H1 (cell line): ENCODE measurements around the gene IL3. TPM values are rescaled to one million over a fixed set of nuclear protein-coding genes. Genes with fewer than 3 reads are reported as not detected.

Experiments used
- CTCF ChIA-PET: fragments of 300-600 bp; sonication (Branson Sonifier 250); formaldehyde crosslinking; loops from one replicate; lab custom pipeline; 2021; ENCODE audit not compliant: partially characterized antibody; lab: Charles Lee
- POLR2A ChIA-PET: fragments of 300-600 bp; sonication (Branson Sonifier 250); formaldehyde crosslinking; loops from one replicate; lab custom pipeline; 2021; ENCODE audit warnings: inconsistent platforms; ENCODE audit not compliant: partially characterized antibody; lab: Charles Lee
- DNase-seq, 2 experiments: peaks; one replicate each; pipeline versions ENCODE4 v3.0.0 to v3.0.0-alpha.2; 2010 to 2022; ENCODE audit warnings: low spot score in 2 of 2, low read depth in 1 of 2, mixed read lengths in 1 of 2
- FAIRE-seq: peaks from 2 replicates; lab custom pipeline; 2011; peaks lifted over from hg19 to GRCh38; lab: Jason Lieb, UNC
- H2AFZ ChIP-seq: 2 replicates; pipeline ENCODE4 v1.8.1; 2012; ENCODE audit warnings: low read length, inconsistent platforms
- H2AK5ac ChIP-seq: 2 replicates; pipeline ENCODE4 v1.6.1; 2013; ENCODE audit warnings: low read depth, low read length
- H2BK120ac ChIP-seq: replicated peaks from 2 replicates; pipeline ENCODE3; 2013; ENCODE audit warnings: low read depth, low read length, inconsistent platforms
- H2BK12ac ChIP-seq: 2 replicates; pipeline ENCODE4 v1.6.1; 2013; ENCODE audit warnings: low read depth, low read length
- H2BK15ac ChIP-seq: 2 replicates; pipeline ENCODE4 v1.6.1; 2013; ENCODE audit warnings: low read length
- H2BK20ac ChIP-seq: 2 replicates; pipeline ENCODE4 v1.6.1; 2013; ENCODE audit warnings: low read length
- H2BK5ac ChIP-seq: 2 replicates; pipeline ENCODE4 v1.6.1; 2013; ENCODE audit warnings: low read depth, low read length
- H3K14ac ChIP-seq: 2 replicates; pipeline ENCODE4 v1.6.1; 2013; ENCODE audit warnings: inconsistent platforms; ENCODE audit not compliant: insufficient read length
- H3K18ac ChIP-seq: 2 replicates; pipeline ENCODE4 v1.6.1; 2013; ENCODE audit warnings: low read length; ENCODE audit errors: extremely low read depth
- H3K23ac ChIP-seq: 2 replicates; pipeline ENCODE4 v1.6.1; 2013; ENCODE audit warnings: inconsistent platforms; ENCODE audit not compliant: insufficient read length
- H3K23me2 ChIP-seq: 2 replicates; pipeline ENCODE4 v1.6.1; 2013; ENCODE audit warnings: low read depth, low read length
- H3K27ac ChIP-seq: 2 replicates; pipeline ENCODE4 v1.6.1; 2011; ENCODE audit warnings: low read depth, low read length, inconsistent platforms
- H3K27me3 ChIP-seq, 4 experiments: replicated peaks in 1 of 4; 1 replicate in 1 of 4; 2 replicates in 3 of 4; pipeline versions ENCODE4 v1.6.1 to v1.8.1; 2011 to 2013; ENCODE audit warnings: low read length in 3 of 4, mild to moderate bottlenecking in 3 of 4, inconsistent platforms in 2 of 4, mixed read lengths in 2 of 4, moderate library complexity in 1 of 4; ENCODE audit not compliant: control insufficient read depth in 3 of 4, insufficient read depth in 3 of 4; ENCODE audit errors: extremely low read depth in 1 of 4
- H3K36me3 ChIP-seq, 4 experiments: 2 replicates each; pipeline versions ENCODE4 v1.6.1 to v1.8.1; 2011 to 2013; ENCODE audit warnings: mild to moderate bottlenecking in 4 of 4, low read length in 3 of 4, moderate library complexity in 2 of 4, control low read depth in 1 of 4, inconsistent platforms in 1 of 4; ENCODE audit not compliant: insufficient read depth in 4 of 4, control insufficient read depth in 2 of 4
- H3K4ac ChIP-seq: replicated peaks from 2 replicates; pipeline ENCODE3; 2013; ENCODE audit warnings: low read length, low read depth, mixed read lengths, inconsistent platforms; ENCODE audit not compliant: insufficient read length
- H3K4me1 ChIP-seq, 4 experiments: replicated peaks in 1 of 4; 1 replicate in 1 of 4; 2 replicates in 3 of 4; pipeline versions ENCODE4 v1.6.1 to v1.8.1; 2011 to 2013; ENCODE audit warnings: low read length in 3 of 4, inconsistent platforms in 2 of 4, mixed read lengths in 1 of 4; ENCODE audit not compliant: insufficient read depth in 4 of 4, control insufficient read depth in 3 of 4
- H3K4me2 ChIP-seq, 2 experiments: 2 replicates each; pipeline versions ENCODE4 v1.6.1 to v1.8.1; 2011 to 2013; ENCODE audit warnings: low read depth in 2 of 2, low read length in 2 of 2, control low read depth in 1 of 2, inconsistent platforms in 1 of 2, mild to moderate bottlenecking in 1 of 2; ENCODE audit not compliant: insufficient read depth in 1 of 2
- H3K4me3 ChIP-seq, 4 experiments: fragments of 200-600, 300-600 bp in 1 of 4; sonication (generic), shearing (Covaris generic), sonication (Bioruptor Twin) in 1 of 4; 2 replicates each; pipeline versions ENCODE4 v1.5.1 to v1.8.1; 2011 to 2016; ENCODE audit warnings: low read length in 4 of 4, low read depth in 3 of 4, control low read depth in 2 of 4, inconsistent platforms in 2 of 4, mild to moderate bottlenecking in 2 of 4, mixed read lengths in 1 of 4, moderate library complexity in 1 of 4; ENCODE audit not compliant: insufficient read depth in 2 of 4; ENCODE audit errors: extremely low read depth in 1 of 4
- H3K56ac ChIP-seq: replicated peaks from 2 replicates; pipeline ENCODE3; 2013; ENCODE audit warnings: low read depth, mild to moderate bottlenecking, mixed read lengths, low read length, inconsistent platforms; ENCODE audit not compliant: insufficient read length
- H3K79me1 ChIP-seq: 2 replicates; pipeline ENCODE4 v1.6.1; 2013; ENCODE audit warnings: low read depth, low read length, control low read depth
- H3K79me2 ChIP-seq, 2 experiments: 2 replicates each; pipeline versions ENCODE4 v1.6.1 to v1.8.1; 2012 to 2013; ENCODE audit warnings: low read length in 2 of 2, mild to moderate bottlenecking in 2 of 2, inconsistent platforms in 1 of 2; ENCODE audit not compliant: insufficient read depth in 2 of 2, control insufficient read depth in 1 of 2
- H3K9ac ChIP-seq, 4 experiments: replicated peaks in 1 of 4; 1 replicate in 1 of 4; 2 replicates in 3 of 4; pipeline versions ENCODE4 v1.6.1 to v1.8.1; 2011 to 2013; ENCODE audit warnings: low read depth in 3 of 4, low read length in 3 of 4, control low read depth in 2 of 4, mild to moderate bottlenecking in 2 of 4, moderate library complexity in 2 of 4, inconsistent platforms in 1 of 4; ENCODE audit errors: extremely low read depth in 1 of 4
- H3K9me3 ChIP-seq, 2 experiments: 2 replicates each; pipeline versions ENCODE4 v1.6.1 to v1.8.1; 2012 to 2013; ENCODE audit warnings: mild to moderate bottlenecking in 2 of 2, moderate library complexity in 2 of 2, control low read depth in 1 of 2, inconsistent platforms in 1 of 2, low read depth in 1 of 2, low read length in 1 of 2, mixed read lengths in 1 of 2; ENCODE audit not compliant: insufficient read depth in 2 of 2
- H4K20me1 ChIP-seq, 2 experiments: replicated peaks in 1 of 2; 2 replicates each; pipeline versions ENCODE3 to v1.8.1; 2011 to 2013; ENCODE audit warnings: inconsistent platforms in 2 of 2, low read length in 2 of 2, mild to moderate bottlenecking in 1 of 2; ENCODE audit not compliant: insufficient read depth in 2 of 2, control insufficient read depth in 1 of 2
- H4K5ac ChIP-seq: 2 replicates; pipeline ENCODE4 v1.6.1; 2013; ENCODE audit warnings: low read length, low read depth, mixed read lengths, inconsistent platforms; ENCODE audit not compliant: insufficient read length
- H4K8ac ChIP-seq: 2 replicates; pipeline ENCODE4 v1.8.0; 2013; ENCODE audit warnings: mild to moderate bottlenecking, moderate library complexity, low read length, inconsistent platforms; ENCODE audit not compliant: insufficient read depth; ENCODE audit errors: extremely low read depth
- H4K91ac ChIP-seq: replicated peaks from 2 replicates; pipeline ENCODE3; 2013; ENCODE audit warnings: low read length, mixed read lengths, inconsistent platforms; ENCODE audit not compliant: insufficient read length
- ASH2L ChIP-seq: fragments of 200-600, 300-600 bp; sonication (generic); IDR thresholded peaks from one replicate; pipeline ENCODE4 v1.7.1; 2017; ENCODE audit warnings: low read length
- CHD2 ChIP-seq: IDR thresholded peaks from 2 replicates; pipeline ENCODE4 v1.6.1; 2012; ENCODE audit warnings: low read length, improper control_type of control experiment
- GTF2F1 ChIP-seq: IDR thresholded peaks from 2 replicates; pipeline ENCODE4 v1.6.1; 2012; ENCODE audit warnings: low read depth, low read length, improper control_type of control experiment, borderline replicate concordance
- NANOG ChIP-seq: IDR thresholded peaks from 2 replicates; pipeline ENCODE4 v1.6.1; 2011; ENCODE audit warnings: low read length, low read depth, mild to moderate bottlenecking, inconsistent platforms; ENCODE audit not compliant: insufficient read depth, poor library complexity, severe bottlenecking
- NRF1 ChIP-seq: IDR thresholded peaks from 2 replicates; pipeline ENCODE4 v1.6.1; 2011; ENCODE audit warnings: mild to moderate bottlenecking, low read depth, low read length, improper control_type of control experiment
- SAP30 ChIP-seq: fragments of 300-600 bp; sonication (generic); IDR thresholded peaks from 2 replicates; pipeline ENCODE4 v1.7.1; 2012; ENCODE audit warnings: low read length, moderate library complexity, mild to moderate bottlenecking, inconsistent platforms; ENCODE audit not compliant: insufficient read depth, insufficient replicate concordance
- SP1 ChIP-seq: IDR thresholded peaks from 2 replicates; pipeline ENCODE4 v1.6.1; 2011; ENCODE audit warnings: low read depth, low read length
- TAF1 ChIP-seq: IDR thresholded peaks from 2 replicates; pipeline ENCODE4 v1.6.1; 2011; ENCODE audit warnings: mild to moderate bottlenecking, low read depth, low read length
- TCF12 ChIP-seq: IDR thresholded peaks from 2 replicates; pipeline ENCODE4 v1.6.1; 2011; ENCODE audit warnings: low read depth, mild to moderate bottlenecking, low read length
- polyA plus RNA-seq, 7 experiments: library from polyadenylated mRNA; depleted of rRNA in 3 of 7; stranded (reverse) in 5 of 7; unstranded in 2 of 7; fragments of >200 nt in 5 of 7; fragments of 200-250 nt in 2 of 7; gene quantifications; 1 replicate in 5 of 7; 2 replicates in 1 of 7; 4 replicates in 1 of 7; pipeline versions ENCODE4 v1.2.1 to v1.2.3, GENCODE V29; 2011 to 2013; ENCODE audit warnings: missing spikeins in 2 of 7, mixed read lengths in 2 of 7
- total RNA-seq: library from RNA; stranded (reverse); fragmentation: NEBNext Ultra II Directional; extraction: Animal tissue kit (Norgen Biotek cat#: 25700); gene quantifications from 2 replicates; pipeline ENCODE4 v1.2.1, GENCODE V29; 2021

Gene IL3
- total and polyA plus RNA-seq, 2 of the 8 experiments (the other 6 are each of a cell fraction or from before 2014, with no cell fraction given), result not detected

DNA sequence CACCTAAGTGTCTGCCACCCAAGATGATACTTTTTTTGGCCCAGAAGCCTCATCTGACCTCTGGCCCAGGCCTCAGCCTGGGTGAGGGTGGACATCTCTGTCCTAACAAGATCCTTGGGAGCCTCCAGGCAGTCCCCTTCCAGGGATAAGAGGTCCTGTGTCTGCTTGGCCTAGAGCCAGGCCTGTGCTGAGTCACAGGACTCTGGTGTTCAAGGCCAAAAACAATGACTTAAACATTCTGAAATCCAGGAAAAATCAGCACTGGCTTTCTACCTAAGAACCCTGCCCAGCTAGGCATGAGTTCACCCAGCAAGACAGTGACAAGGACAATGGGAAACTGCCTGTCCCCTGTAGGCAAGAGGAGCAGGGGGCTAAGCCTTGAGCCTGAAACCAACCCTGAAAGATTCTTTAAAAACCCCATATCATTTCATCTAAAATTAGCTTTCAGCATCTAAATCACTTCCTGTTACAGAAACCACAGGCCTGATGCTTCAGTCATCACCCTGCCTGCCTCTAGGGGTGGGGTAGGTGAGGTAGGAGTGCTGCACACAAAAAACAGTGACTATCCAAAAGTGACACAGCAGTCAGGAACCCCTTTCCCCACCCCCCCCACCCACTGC, 43.0 kb downstream of the IL3 start:
- no peak overlapping the region for H2BK12ac ChIP-seq
- H4K20me1 ChIP-seq, result no peaks in the 10 kb centered on the region
- H2AFZ ChIP-seq, result no peak overlapping the region; the same call in 1 of the 2 replicates
- no peak overlapping the region for H2BK15ac ChIP-seq
- no peak overlapping the region for H2BK120ac ChIP-seq
- H3K14ac ChIP-seq, result no peak overlapping the region
- H3K23ac ChIP-seq, result no peak overlapping the region
- H3K23me2 ChIP-seq, result no peaks in the 10 kb centered on the region
- no peaks in the 10 kb centered on the region for H3K79me1 ChIP-seq
- ChIA-PET CTCF (no interaction called here), POLR2A (no interaction called here)
- peak overlapping the region; percentile 24; the same call in 1 of the 2 replicates for H2BK5ac ChIP-seq
- no peak overlapping the region for H3K4me3 ChIP-seq
- H3K79me2 ChIP-seq, result no peaks in the 10 kb centered on the region
- H3K36me3 ChIP-seq, result no peaks in the 10 kb centered on the region
- no peak overlapping the region for H4K8ac ChIP-seq
- H2BK20ac ChIP-seq, result no peak overlapping the region
- no peaks in the 10 kb centered on the region for H3K4me1 ChIP-seq
- no peak overlapping the region for H3K27ac ChIP-seq
- no peak overlapping the region for H3K9ac ChIP-seq
- no peaks in the 10 kb centered on the region for H3K9me3 ChIP-seq
- H3K18ac ChIP-seq, result no peak overlapping the region
- H3K56ac ChIP-seq, result no peak overlapping the region
- H4K5ac ChIP-seq, result no peak overlapping the region
- no peak overlapping the region for H4K91ac ChIP-seq
- TF ChIP-seq GTF2F1 (no peak), TAF1 (no peak), TCF12 (no peak), SP1 (no peak), NANOG (no peak), ASH2L (no peak), CHD2 (no peak), NRF1 (no peak), SAP30 (no peak)
- no peak overlapping the region for H3K4ac ChIP-seq
- no peak for FAIRE-seq
- H3K4me2 ChIP-seq, result no peak overlapping the region
- no peak overlapping the region for H2AK5ac ChIP-seq
- no peaks in the 10 kb centered on the region for H3K27me3 ChIP-seq
- no peak for DNase-seq
